Central memory CD4-positive, alpha-beta T cell (primary cell): ENCODE measurements around the gene SYF2.
"Not testable (repeated sequence)": the region's sequence is repeated elsewhere in the genome, so short reads cannot be mapped to it uniquely, and the experiment has no call there.

Experiments
- DNase-seq: peaks from one replicate; pipeline ENCODE4 v3.0.0; 2022
- total RNA-seq, 3 experiments: gene quantifications; one replicate each; lab custom pipeline; 2026; lab: John Stamatoyannopoulos, UW

SYF2 gene
- 76.1 to 110 (median 86.4) reads per million in 3 experiments for total RNA-seq

DNA sequence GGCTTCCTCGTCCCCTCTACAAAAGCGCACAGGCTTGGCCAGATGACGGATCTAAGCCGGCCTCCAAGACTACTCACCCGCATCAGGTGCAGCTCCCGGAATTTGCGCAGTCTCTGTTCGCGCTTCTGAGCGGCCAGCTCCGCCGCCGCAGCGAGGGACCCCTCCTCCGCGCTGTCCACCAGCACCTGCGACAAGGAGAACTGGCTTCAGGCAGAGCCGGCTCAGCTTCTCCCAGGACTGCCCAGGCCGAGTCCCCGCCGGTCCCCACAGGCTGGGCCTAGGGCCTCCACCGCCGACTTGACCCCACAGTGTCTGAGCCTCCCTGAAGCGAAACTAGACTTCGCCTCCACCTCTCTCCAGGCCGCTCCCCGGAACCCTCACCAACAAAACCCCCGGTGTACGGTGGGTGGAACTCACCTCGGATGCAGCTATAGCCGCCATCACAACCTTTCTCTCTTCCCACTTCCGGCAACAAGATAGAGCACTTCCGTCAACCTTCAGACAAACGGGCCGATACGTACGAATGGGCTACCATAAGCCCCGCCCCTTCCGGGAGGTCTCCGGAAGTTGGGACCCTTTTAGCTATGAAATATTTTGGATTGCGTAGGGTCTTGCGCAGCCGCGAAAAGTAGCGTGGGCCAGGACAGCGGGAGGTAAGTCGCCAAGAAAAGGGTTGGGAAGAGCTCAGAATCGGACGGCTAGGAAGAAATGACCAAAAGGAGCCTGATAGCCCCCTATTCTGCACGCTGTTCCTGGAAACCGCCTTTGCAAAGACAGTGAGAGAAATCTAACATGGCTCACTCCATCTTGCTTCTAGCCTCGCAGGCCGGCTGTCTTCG lies at the start of gene SYF2:
Gene SYF2, minus strand, starts transcription at position 476 of the 839 bp plus-strand sequence. Its CDS starts 35 bp downstream, at position 441.
- peak; percentile 91 for DNase-seq

DNA sequence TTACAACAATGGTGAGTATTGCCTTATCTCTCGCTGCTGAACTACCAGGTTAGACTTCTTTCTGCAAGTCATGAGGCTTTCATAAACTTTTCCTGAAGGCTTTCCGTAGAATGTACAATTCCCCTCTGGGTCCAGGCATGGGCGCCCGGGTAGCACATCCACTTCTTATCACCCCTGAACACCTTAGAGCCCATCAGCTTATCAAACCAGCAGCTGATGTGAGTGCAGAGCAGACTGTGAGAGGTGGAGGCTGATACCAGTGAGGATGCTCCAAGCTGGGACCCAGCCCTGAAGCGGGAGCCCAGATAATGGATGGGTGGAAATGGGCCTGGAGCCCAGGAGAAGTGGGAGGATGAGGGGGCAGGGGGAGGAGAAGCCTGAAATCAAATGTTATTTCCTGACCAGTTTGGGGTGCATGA lies 47.4 kb upstream of the SYF2 start:
- not testable (repeated sequence) for DNase-seq

DNA sequence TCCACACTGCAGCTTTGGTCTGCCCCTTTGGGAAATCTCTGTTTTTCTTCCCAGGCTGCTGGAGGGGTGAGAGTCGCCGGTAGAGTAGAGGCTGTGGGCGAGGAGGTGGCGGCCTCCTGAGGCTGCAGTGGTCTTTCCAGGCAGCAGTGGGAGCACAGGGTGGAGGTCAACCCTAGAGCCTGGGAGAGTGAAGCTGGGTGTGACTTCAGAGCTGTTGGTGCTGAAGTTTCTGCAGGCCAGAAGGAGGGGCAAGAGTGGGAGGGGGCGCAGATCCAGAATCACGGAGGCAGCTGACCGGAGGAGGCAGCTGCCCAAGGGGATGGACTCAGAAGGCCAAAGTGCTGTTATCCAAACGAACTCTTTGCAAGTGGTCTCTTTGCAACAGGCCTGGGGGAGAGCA lies 46.5 kb upstream of the SYF2 start:
- not testable (repeated sequence) for DNase-seq

DNA sequence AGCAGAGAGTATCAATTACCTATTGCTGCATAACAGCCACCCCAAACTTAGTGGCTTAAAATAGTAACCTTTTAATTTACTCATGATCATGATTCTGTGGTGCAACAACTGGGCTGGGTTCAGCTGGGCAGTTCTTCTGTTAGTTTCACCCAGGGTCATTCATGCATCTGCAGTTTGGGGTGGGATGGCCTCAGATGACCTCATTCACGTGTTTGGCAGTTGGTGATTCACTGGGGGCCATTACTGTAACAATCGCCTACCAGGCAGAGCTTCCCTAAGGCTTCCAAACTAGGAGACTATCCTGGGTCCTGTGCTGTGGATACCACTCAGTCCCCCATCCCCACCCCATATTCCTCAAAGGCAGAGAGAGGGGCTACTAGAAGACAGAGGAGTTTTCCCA lies 46.1 kb upstream of the SYF2 start:
- not testable (repeated sequence) for DNase-seq

DNA sequence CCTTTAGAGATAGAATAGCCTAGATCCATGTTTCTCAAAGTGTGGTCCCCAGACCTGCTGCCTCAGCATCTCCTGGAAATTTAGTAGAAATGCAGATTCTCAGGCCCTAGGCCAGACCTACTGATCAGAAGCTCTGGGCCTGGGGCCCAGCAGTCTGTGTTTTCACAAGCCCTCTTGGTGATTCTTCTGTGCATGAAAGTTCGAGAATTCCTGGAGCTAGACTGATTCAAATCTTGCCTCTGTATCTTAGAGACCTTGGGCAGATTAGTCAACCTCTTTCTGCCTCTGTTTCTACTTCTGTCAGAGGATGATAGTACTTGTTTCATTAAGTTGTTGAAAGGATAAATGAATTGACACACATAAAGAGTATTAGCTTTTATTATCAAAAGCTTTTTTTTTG lies 45.0 kb upstream of the SYF2 start:
- not testable (repeated sequence) for DNase-seq

DNA sequence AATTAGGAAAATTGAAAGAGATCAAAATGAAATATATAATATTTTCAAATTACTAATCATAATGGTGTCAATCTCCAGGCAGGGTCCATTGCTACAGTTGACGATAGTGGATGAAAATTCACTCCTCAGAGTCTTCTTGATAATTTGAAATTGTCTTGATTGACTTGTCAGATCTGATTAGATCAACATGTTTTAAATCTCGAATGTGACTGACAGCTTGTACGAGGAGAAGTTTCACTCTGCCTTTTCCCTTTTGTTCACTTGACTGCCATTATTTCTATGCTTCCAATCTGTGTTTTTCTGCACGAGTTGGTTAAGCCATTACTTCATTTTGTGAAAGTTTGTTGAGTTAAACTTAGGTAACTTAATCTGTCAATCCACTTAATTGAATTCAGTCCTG lies 43.3 kb upstream of the SYF2 start:
- DNase-seq: not testable (repeated sequence)

DNA sequence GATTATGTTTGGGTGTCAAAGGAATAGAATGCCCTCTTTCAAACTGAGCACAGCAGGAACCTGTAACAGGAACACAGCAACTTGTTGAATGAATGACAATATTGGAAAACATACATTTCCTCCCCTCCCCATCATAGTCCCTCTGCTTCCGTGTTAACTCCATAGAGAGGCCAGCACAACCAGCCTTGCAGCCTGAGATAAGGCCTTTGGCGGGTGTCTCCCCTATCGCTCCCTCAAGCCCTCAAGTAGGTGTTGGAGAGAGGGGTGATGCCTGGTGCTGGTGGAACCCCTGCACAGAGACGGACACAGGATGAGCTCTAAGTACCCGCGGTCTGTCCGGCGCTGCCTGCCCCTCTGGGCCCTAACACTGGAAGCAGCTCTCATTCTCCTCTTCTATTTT lies 39.9 kb upstream of the SYF2 start, which contains the start of gene RHD:
Gene RHD, plus strand, starts transcription at position 272 of the 400 bp plus-strand sequence. Its CDS starts 39 bp downstream, at position 311.
- not testable (repeated sequence) for DNase-seq

DNA sequence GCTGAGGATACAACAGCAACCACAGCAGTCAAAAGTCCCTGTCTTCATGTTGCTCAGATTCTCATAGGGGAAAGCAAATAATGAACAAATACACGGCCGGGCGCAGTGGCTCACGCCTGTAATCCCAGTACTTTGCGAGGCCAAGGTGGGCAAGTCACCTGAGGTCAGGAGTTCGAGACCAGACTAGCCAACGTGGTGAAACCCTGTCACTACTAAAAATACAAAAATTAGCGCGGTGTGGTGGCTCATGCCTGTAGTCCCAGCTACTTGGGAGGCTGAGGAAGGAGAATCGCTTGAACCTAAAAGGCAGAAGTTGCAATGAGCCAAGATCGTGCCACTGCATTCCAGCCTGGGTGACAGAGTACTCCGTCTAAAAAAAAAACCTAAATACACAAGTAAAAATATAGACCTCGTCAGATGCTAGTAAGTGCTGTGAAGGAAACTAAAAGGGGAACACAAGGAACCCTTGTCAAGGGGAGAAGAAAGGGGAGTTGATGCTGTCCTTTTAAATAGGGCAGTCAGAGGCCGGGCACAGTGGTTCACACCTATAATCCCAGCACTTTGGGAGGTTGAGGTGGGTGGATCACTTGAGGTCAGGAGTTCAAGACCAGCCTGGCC lies 36.0 kb upstream of the SYF2 start:
- not testable (repeated sequence) for DNase-seq

DNA sequence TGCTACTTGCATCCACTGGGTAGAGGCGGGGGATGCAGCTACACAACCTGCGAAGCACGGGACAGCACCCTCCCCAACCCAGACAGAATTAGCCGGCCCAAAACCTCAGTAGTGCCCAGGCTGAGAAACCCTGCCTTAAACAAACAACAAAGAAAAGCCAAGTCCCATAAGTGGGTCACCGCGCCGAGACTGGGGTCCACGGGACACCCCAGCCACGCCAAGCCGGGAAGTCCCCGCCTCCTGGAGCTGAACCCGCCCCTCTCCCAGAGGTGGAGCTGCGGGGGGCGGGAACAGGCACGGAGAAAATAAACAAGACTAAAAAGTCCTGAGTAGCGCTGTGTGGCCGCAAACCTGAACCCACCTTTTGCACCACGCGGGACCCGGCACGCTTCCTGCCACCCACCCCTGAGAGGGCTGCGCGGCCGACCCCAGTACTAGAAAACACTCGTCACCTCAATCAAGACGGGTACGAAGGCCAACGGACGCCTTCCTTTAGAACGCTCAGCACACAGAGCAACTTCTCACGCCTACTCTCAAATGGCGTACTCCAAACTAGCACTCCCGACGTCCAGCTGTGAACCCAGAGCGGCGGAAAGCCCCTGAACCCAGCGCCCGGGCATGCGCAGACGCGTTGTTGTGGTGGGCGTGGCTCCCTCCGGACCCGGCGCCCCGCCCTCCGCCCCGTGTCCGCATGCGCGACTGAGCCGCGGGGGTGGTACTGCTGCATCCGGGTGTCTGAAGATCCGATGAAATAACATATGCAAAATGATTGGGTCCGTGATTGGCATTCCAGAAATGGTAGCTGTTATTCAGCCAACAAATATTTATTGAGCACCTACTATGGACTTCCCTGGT lies 35.2 kb upstream of the SYF2 start:
- DNase-seq: peak; percentile 87

DNA sequence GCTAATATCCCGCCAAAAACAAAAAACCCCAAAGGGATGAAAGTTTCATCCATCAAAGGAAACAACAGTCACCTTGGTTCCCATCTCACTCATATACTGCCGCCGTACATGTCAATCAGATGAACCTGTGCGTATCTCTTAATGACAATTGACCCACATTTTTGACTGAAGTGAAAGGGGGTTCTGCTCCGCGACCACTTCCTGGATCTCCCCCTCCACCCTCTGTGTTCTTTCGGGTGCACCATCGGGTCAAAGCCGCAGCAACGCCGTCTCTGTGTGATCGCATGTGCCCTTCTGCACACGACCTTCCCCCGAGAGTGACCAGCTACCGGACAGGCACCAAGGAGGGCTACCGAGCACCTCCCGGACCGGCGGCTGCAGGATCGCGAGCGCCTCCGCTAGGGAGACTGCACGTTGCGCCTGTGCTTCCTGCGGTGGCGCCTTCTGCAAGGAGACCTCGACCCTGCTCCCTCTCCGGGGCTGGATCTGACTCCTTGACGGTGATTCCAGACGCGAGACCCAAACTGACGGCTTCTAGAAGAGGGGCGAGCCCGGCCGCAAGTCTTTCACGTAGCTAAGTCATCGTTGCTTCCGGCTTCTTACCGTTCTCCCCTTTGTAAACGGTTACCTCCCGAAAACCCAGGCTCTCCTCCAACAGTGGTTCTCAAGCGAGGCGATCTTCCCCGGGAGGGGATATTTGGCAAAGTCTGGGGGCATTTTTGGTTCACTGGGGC lies 34.4 kb upstream of the SYF2 start:
- DNase-seq: peak; percentile 33

DNA sequence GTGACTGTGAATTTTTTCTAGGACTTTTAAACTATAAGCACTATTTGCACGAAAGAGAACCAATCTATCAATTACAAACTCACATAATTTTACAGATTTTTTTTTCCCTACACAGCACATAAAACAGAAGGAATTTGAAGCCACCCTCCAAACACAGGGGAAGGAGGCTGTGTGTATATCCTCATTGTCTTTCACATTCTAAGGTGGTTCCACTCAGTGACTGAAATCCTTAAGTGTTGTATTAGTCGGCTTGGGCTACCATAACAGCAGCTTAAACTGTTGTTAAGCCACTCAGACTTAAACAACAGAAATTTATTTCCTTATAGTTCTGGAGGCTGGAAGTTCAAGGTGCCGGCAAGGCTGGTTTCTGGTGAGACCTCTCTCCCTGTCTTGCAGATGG lies 28.0 kb upstream of the SYF2 start:
- DNase-seq: not testable (repeated sequence)

DNA sequence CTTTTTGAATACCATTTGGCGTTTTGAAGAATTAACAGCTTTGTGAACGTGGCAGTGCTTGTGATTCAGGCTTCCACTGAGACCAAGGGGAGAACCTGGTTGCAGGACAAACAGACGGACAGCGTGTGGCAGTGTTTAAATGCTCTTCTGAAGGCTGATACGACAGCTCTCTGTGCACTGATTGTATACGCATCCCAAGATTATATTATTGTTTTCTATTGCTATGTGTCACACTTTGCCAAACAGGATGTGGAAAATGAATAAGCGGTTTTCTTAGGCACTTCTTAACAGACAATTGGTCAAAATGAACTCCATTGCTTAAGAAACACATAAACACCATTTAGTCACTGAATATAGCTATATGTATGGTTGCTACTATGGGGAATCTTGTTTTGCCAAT lies 27.5 kb upstream of the SYF2 start:
- not testable (repeated sequence) for DNase-seq

DNA sequence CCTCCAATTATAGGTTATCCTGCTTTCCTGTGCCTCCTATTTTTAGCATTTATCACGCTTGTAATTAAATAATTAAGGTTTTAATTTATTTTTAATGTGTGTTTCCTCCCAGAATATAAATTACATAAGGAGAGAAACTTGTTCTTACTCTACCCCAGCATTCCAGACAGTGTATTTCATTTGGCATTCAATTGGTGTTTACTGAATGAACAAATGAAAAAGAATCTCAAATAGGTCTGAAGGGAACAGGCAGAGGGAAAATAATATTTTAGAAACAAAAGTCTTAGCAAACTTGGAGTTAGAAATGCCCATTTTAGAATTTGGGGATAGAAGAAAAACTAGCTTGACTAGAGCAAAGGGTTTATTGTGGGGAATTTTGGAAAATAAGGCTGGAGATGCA lies 24.9 kb upstream of the SYF2 start:
- DNase-seq: no peak

DNA sequence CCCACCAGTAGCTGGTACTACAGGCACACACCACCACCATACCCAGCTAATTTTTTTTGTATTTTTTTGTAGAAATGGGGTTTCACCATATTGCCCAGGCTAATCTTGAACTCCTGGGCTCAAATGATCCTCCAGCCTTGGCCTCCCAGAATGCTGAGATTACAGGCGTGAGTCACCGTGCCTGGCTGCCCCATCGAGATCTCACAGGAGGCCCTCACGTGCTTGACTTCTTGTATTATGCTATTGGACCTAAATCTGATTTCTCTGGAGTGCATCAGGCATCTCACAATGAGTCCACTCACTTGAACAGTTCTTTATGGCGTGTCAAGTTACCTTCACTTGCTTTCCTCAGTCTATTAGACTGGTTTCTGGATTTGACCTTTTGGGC lies 24.3 kb upstream of the SYF2 start:
- no peak for DNase-seq

DNA sequence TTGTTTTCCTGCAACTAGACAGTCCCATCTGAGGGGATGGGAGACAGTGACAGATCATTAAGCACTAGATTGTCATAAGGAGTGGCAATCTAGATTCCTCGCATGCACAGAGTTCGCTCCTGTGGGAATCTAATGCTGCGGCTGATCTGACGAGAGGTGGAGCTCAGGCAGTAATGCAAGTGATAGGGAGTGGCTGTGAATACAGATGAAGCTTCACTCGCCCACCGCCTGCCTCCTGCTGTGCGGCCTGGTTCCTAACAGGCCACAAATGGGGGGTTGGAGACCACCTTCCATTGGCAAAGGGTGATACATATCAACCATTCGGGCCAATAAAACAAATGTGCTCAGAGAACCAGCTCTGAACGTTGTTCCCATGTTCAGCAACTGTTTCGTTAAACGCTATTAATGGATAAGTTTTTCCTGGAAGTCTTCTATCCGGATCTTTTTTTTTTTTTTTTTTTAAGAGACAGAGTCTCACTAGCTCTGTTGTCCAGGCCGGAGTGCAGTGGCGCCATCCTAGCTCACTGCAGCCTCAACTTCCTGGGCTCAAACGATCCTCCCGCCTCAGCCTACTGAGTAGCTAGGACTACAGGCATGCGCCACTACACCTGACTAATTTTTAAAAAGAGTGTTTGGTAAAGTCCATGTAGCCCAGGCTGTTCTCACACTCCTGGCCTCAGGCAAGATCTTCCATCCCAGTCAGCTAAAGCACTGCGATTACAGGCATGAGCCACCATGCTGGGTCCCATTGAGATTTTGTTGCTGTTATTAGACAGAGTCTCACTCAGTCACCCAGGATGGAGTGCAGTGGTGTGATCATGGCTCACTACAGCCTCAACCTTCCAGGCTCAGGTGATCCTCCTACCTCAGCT lies 23.6 kb upstream of the SYF2 start:
- no peak for DNase-seq

DNA sequence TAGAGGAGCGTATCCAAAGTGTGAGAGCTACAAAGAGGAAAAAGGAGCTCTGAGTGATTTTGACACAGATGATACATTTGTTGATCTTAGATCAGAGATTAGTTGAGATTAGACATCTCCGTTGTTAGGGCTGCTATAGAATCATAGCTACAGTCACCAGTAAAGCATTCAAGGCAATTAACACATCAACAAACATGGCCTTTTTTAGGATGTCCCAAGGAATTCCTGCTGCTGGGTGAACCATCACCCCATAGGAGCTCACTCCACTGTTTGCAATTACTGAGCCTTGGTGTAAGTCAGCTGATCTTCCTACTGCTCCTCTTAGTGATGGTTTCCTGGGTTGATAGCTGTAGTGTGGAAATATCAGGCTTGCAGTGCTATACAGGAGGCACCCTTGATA lies 21.6 kb upstream of the SYF2 start:
- no peak for DNase-seq

DNA sequence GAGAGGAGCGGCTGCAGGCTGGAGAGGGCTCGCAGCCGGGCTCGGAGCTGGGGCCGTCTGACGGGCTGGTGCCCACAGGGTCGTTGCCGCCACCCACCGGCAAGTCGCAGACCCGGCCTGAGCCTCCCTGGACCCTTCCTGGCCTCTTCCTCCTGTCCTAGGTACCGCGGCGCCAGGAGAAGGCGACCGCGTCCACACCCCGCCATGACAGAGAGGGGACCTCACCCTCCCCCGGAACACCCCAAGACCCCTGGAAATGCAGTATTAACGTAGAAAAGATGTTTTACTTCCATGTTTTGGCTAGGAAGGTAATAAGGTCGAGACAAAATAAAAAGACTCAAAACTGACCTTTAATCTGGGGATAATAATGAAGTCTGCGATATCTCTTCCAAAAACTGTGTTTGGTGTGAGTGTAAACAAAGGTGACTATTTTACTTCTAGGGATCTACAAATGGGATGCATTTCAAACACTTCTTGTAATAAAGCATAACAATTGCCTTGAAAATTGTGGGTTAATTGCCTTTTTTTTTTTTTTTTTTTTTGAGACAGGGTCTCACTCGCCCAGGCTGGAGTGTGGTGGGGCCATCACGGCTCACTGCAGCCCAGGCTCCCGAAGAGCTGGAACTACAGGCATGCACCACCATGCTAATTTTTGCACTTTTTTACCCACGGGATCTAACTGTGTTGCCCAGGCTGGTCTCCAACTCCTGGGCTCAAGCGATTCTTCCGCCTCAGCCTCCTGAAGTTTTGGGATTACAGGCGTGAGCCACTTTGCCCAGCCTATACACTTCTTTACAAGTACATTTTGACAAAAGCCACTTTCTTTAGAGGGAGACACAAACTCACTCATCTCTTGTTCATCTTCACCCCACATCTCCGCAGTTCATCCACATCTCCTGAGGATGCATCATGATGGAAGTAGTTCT lies 15.8 kb upstream of the SYF2 start:
- no peak for DNase-seq

DNA sequence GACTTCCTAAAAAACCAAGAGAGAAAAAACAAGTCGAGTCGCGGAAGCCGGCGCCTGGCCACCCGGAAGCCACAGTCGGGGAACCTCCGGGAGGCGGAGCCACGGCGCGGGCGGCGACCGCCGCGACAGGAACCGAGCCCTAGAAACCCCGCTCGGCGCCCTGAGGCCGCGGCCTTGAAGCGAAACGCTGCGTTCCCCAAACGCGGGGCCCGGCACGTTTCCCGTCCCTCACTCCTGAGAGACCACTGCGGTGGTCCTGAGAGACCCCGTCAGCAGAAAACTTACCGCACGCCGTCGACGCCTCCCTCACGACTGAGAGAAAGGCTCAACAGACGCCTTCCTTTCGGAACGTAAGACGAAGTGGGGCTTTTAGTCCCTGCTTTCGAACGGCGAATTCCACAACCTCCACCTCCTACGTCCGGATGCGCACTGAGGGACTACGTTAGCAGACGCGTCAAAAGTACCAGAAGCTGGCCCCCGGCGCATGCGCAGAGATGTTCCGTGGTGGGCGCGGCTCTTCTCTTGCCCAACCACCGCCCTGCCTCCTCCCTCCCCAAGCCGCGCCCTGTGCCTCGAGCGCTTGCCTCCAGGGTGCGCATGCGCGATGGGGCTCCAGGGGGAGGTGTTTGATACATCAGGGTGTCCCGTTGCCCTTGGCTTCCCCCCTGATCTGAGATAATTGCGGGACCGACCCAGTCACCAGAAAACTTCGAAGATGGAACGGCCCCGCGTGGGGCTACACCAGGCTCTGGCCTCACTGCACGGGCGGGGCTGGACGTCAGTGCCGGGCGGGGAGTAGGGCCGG lies 14.9 kb upstream of the SYF2 start, which contains the start of gene RSRP1:
Gene RSRP1, minus strand, starts transcription at position 431 of the 805 bp plus-strand sequence. CDS start 491 bp downstream, outside the sequence.
- peak; percentile 99 for DNase-seq

DNA sequence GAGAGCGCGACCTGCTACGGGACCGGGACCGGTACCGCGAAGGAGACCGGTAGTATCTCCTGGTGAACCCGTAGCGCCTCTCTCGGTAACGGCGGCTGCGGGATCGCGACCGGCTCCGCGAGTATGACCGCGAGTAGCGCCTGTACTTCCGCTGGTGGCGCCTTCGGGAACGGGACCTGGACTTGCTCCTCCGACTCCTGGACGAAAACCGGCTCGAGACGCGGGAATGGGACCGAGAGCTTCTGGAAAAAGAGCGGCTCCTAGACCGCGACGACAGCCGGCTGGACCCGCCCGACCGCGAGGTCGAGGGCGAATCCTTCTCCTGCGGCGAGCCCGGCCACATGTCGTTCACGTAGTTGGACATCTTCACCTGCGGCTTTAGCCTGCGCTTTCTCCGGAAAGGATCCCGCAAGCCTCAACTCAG lies 14.3 kb upstream of the SYF2 start:
- peak; percentile 21 for DNase-seq
